HG03575 (cell line): Measurements from ENCODE around the gene SORCS2.

Experiments used
- ATAC-seq: cut with Tn5 transposase; IDR thresholded peaks from one replicate; pipeline ENCODE4 v1.9.1; 2021; ENCODE audit not compliant: unreplicated experiment, insufficient number of reproducible peaks, low FRiP score; ENCODE audit errors: extremely low read depth

SORCS2 gene

GRCh38 chr4:7293703-7294102 lies 101.4 kb downstream of the SORCS2 start:
- ATAC-seq: no peak

GRCh38 chr4:7294176-7294756 lies 101.9 kb downstream of the SORCS2 start:
- ATAC-seq: no peak

- no peak for ATAC-seq
Measured at GRCh38 chr4:7295197-7295910, 103.0 kb downstream of the SORCS2 start.

- ATAC-seq: no peak
Measured at GRCh38 chr4:7295911-7296660, 103.7 kb downstream of the SORCS2 start.

- ATAC-seq: no peak
Measured at GRCh38 chr4:7296661-7297335, 104.5 kb downstream of the SORCS2 start.

- no peak for ATAC-seq
Measured at GRCh38 chr4:7297374-7297773, 105.0 kb downstream of the SORCS2 start.

GRCh38 chr4:7297881-7298280 lies 105.5 kb downstream of the SORCS2 start:
- no peak for ATAC-seq

GRCh38 chr4:7298619-7299009 lies 106.3 kb downstream of the SORCS2 start:
- ATAC-seq: no peak

- ATAC-seq: no peak
Measured at GRCh38 chr4:7299010-7299907, 106.9 kb downstream of the SORCS2 start.

GRCh38 chr4:7299908-7300710 lies 107.8 kb downstream of the SORCS2 start:
- no peak for ATAC-seq

GRCh38 chr4:7300711-7301095 lies 108.4 kb downstream of the SORCS2 start:
- ATAC-seq: no peak

GRCh38 chr4:7301126-7301785 lies 108.9 kb downstream of the SORCS2 start:
- ATAC-seq: no peak

GRCh38 chr4:7301846-7302630 lies 109.7 kb downstream of the SORCS2 start:
- no peak for ATAC-seq

GRCh38 chr4:7302781-7303404 lies 110.6 kb downstream of the SORCS2 start:
- no peak for ATAC-seq

- ATAC-seq: no peak
Measured at GRCh38 chr4:7303561-7303960, 111.2 kb downstream of the SORCS2 start.

- ATAC-seq: no peak
Measured at GRCh38 chr4:7304436-7304835, 112.1 kb downstream of the SORCS2 start.
